GM18870 (cell line): ENCODE measurements around the gene QDPR.
"Not testable (repeated sequence)": the region's sequence is repeated elsewhere in the genome, so short reads cannot be mapped to it uniquely, and the experiment has no call there.

Source experiments
- ATAC-seq: cut with Tn5 transposase; IDR thresholded peaks from one replicate; pipeline ENCODE4 v1.9.1; 2021; ENCODE audit warnings: moderate library complexity; ENCODE audit not compliant: unreplicated experiment

The QDPR gene

GRCh38 chr4:17492058-17492741 is 19.7 kb downstream of the QDPR start:
- no peak for ATAC-seq

DNA sequence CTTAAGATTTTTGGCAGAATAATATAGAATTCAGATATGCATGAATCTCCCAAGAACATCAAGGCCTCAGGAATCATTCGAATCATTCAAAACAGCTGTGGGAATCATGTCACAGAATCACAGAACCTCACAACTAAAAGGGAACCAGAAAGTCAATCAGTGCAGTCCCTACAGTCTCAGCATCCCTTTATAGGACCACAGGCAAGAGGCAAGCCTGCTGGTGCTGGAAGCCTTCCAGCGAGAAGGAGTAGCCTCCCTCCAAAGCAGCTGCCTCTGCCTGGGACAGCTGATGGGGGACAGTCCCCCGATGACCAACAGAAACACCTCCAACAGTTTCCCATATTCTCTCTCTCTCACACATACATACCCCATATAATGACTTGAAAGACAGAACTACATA is 20.7 kb downstream of the QDPR start:
- no peak for ATAC-seq

GRCh38 chr4:17490575-17491059 is 21.3 kb downstream of the QDPR start:
- no peak for ATAC-seq

GRCh38 chr4:17489721-17490120 is 22.2 kb downstream of the QDPR start:
- no peak for ATAC-seq

DNA sequence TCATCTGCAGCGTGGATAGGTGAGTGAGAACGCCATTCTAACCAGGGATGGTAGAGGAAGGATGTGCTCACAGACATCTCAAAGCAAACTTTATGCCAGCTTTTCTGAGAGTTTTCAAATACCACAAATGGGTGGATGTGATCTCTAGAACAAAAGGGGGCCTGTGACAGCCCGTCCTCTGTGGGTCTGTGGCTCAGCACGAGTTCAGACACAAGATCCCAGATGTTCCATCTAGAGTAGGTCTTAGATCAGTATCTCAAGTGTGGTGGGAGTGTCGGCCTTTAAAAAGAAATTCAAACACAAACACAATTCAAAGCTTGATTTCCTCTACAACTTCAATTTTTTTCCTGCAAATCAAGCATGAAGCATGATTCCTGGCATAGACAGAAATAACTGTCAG is 22.8 kb downstream of the QDPR start:
- no peak for ATAC-seq

DNA sequence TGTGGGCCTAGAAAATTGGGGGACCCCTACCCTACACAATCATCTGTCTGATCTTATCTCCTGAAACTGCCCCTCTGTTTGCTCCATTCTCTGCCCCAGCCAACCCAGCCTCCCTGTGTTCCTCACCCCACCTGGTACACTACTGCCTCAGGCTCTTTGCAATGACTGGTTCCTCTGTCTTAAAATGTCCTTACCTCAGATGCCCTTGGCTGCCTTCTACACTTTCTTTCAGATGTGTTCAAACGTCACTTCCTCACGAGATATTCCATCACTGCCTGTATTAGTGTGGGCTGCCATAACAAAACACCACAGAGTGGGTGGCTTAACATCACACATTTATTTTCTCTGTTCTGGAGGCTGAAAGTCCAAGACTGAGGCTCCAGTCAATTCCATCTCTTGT is 29.2 kb downstream of the QDPR start:
- no peak for ATAC-seq

DNA sequence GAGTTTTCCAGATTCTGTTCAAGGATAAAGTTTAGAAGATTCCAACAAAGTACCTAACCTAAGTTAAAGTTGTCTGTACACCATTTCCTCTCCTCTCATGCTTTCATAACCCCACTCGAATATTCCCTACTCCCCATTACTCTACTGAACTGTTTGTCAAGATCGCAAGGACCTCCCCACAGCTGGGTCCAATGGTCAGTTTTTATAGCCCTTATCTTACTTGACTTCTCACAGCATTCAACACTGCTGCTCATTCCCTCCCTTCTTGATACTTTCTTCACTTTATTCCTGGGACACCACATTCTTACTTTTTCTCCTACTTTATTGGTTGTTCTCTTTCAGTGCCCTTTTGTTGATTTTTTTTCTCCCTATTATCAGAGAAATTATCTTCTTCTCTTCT is 30.9 kb downstream of the QDPR start:
- no peak for ATAC-seq

DNA sequence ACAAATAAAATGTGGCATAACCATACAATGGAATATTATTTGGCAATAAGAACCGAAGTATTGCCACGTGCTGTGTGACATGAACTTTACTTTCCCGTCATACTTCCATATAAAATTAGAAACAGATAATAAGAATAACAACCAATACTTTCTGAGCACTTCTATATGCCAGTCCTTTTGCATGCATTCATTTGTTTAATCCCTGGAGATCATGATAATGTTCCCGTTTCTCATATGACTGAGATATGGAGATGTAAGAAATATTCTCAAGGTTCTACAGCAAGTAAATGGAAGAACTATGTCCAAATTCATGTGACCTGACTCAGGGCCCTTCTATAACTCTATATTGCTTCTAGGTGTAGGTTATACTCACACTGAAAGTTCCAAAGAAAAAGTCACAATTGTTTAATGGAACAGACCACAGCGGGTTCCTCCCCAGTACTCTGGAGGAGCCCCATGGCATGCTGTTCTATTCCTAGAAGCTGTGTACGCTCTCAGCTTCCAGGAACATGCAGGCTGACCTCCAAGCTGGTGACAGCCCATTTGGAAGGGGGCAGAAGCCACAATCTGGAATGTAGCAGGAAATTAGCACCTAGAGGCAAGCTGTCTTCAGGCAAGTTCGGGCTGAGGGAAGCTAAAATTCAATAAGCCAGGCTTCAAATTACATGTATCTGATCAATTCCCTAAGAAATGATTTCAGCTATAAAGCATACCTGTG is 31.5 kb downstream of the QDPR start:
- ATAC-seq, result no peak

DNA sequence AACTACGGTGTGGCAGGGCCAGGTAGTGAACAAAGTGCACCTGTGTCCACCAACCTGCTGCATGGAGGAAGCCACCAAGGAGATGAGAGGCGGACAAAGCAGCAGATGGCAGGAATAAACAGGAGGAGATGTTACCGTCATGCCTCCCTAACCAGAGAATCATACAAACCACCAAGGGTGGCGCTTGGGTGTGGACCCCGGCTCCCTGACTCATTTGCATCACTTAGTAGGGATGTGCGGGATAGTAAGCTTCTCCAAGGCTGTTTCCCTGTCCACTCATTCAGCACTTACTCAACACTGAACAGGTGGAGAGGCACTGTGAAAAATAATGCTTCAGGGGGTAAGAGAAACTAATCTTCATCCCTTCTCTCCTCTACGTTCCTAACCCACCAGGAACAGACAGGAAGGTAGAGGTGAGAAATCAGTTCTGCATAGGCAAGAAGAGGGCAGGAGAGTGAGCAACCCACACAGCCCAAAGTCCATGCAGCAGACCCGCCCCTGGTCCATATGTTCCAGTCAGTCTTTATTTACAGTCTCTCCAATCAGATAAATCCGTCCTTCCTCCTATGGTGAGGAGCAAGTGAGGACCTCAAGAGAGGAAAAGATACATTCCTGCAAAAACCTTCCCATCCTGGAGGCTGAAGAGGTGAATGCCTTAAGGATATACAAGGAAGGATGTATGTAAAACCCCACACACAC is 34.0 kb downstream of the QDPR start:
- no peak for ATAC-seq

- no peak for ATAC-seq
Measured at GRCh38 chr4:17476853-17477252, 35.0 kb downstream of the QDPR start.

GRCh38 chr4:17475481-17475880 is 36.4 kb downstream of the QDPR start:
- no peak for ATAC-seq

GRCh38 chr4:17469931-17470674 is 41.8 kb downstream of the QDPR start:
- no peak for ATAC-seq

DNA sequence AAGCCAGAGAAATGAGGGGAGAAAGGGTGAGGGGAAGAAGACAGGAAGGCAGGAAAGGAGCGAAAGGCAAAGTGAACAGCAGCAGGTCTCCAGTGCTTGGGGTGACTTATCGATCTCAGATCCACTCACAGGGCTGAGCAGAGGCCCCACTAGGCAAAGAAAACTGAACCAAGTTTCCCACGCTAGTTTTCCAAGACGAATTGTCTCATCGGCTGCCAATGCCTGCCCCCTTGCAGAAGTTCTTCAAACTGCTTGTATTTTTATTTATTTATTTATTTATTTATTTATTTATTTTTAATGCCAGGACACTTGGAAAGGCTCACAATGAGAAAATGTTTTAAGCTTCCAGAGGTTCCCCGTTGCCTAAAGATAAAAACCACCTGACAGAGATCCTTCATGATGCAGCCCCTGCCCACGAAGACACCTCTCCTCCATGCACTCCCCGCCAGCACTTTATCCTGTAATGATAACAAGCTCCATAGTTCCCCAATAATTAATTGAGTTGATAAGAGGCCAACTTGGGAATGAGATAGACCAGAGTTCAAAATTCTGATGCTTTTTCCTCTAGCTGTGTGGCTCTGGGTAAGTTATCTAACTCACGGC is 43.2 kb downstream of the QDPR start:
- ATAC-seq, result no peak

DNA sequence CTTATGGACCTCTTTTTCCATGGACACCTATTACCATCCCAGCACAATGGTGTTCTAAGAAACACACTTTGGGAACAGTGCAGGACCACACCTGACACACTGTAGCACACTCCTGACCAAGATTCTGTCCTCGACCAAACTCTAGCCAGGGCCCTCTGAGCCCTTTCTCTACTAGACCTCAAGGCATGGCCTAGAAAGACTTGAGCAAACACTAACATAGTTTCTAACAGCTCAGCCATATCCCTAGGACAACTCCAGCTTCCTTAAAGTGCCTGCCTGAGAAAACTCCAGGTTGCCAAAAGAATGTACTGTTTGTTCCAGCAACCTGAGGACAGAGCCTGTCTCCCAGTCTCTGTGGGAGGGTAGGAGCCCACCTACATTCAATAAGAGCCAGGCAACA is 48.3 kb downstream of the QDPR start:
- no peak for ATAC-seq

GRCh38 chr4:17450269-17450804 is 61.6 kb downstream of the QDPR start:
- no peak for ATAC-seq

DNA sequence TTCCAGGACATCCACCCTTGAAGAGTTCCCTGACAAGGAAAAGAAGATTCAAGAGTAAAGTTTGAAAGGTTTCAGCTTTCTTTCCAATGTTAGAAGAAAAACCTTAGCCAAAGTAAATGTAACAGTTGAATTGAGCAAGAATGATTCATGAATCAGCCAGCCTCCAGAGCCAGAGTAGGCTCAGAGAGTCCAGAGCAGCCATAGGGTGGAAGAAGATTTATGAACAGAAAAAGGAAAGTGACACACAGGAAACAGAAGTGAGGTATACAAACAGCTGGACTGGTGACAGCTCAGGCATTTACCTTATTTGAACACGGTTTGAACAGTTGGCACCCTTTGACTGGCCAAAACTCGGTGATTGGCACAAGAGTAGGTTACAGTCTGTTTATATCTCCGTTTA is 63.2 kb downstream of the QDPR start:
- no peak for ATAC-seq

GRCh38 chr4:17447675-17448298 is 64.1 kb downstream of the QDPR start:
- ATAC-seq, result peak; percentile 96

GRCh38 chr4:17447056-17447455 is 64.8 kb downstream of the QDPR start:
- ATAC-seq, result no peak

DNA sequence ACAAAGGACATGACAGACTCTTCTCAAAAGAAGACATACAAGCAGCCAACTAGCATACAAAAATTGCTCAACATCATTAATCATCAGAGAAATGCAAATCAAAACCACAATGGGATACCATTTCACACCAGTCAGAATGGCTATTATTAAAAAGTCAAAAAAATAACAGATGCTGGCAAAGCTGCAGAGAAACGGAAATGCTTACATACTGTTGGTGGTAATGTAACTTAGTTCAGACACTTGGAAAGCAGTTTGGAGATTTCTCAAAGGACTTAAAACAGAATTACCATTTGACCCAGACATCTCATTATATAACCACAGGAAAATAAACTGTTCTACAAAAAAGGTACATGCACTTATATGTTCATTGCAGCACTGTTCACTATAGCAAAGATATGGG is 69.4 kb downstream of the QDPR start:
- not testable (repeated sequence) for ATAC-seq

DNA sequence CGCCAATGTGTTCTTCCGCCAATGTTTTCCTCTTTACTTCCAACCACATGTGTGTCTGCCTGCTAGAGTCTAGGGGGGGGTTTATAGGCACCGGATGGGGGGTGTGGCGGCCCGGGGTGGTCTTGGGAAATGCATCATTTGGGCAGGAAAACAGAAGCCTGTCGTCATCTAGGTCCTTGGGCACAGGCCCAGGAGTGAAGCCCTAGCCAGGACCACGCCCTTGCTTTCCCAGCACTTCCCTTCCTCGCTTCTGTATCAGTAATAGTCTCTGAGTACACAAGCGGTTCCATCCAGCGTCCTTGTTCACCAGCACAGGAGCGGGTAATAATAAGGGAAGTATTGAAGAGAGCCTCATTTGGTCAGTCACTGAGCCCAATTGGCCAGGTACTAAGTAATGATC is 74.5 kb downstream of the QDPR start:
- ATAC-seq, result no peak
